Cardiac septum (tissue), 1 donor: ENCODE measurements around the gene RAD51. TPM values are rescaled to one million over a fixed set of nuclear protein-coding genes. Genes with fewer than 3 reads are reported as not detected.
"Not testable (repeated sequence)": the region's sequence is repeated elsewhere in the genome, so short reads cannot be mapped to it uniquely, and the experiment has no call there.

Experiments used
- DNase-seq: peaks from one replicate; pipeline ENCODE4 v3.0.0-alpha.2; 2020; ENCODE audit warnings: low spot score
- intact Hi-C: fragments of 100-400 bp; cut with DNase I; formaldehyde crosslinking; loops from one replicate; pipeline ENCODE4 v1.14.0; 2022
- long read RNA-seq: library from polyadenylated mRNA; unstranded; transcript quantifications from one replicate; pipeline ENCODE4 v2.0.0, GENCODE V29; 2021
- total RNA-seq: library from RNA; stranded (reverse); fragmentation: NEBNext Ultra II Directional; extraction: Animal tissue kit (Norgen Biotek cat#: 25700); gene quantifications from one replicate; pipeline ENCODE4 v1.2.1, GENCODE V29; 2021
- donor health status: DM: no; HTN: no; CAD: no.

The RAD51 gene
- 0.51 TPM for total RNA-seq
- long read RNA-seq, partial matches to known transcripts = 0 of 1 reads
- long read RNA-seq, other reads (novel, unspliced or antisense) = 0 of 1 reads

GRCh38 chr15:40694688-40695468 is at the start of gene RAD51:
Gene RAD51 (plus strand): TSS chr15:40695174. CDS start chr15:40698759, 3,585 bp downstream.
- intact Hi-C loops = loop anchor here (5.0 kb wide), 5 partner anchors 57 to 197 kb away; partner anchors contain the start of genes DNAJC17, GCHFR, KNL1 and VPS18

GRCh38 chr15:40647523-40647922 is 47.5 kb upstream of the RAD51 start:
- intact Hi-C loops = no loop called here
- no peak for DNase-seq

More at GRCh38 chr15:40694688-40695468, at the start of gene RAD51:
- DNase-seq = peak; percentile 98

GRCh38 chr15:40650479-40650878 is 44.5 kb upstream of the RAD51 start:
- no peak for DNase-seq

GRCh38 chr15:40660686-40661085 is 34.3 kb upstream of the RAD51 start:
- DNase-seq = no peak

More at GRCh38 chr15:40650479-40650878, 44.5 kb upstream of the RAD51 start:
- intact Hi-C loops = no loop called here

GRCh38 chr15:40664909-40665308 is 30.1 kb upstream of the RAD51 start:
- DNase-seq = no peak
- intact Hi-C loops = no loop called here

More at GRCh38 chr15:40660686-40661085, 34.3 kb upstream of the RAD51 start:
- intact Hi-C loops = no loop called here

- intact Hi-C loops, DNase-seq: not testable (repeated sequence)
These were observed 18.7 kb upstream of the RAD51 start for GRCh38 chr15:40676290-40676689.

- DNase-seq, intact Hi-C loops: not testable (repeated sequence)
These were observed 18.1 kb upstream of the RAD51 start for GRCh38 chr15:40676906-40677305.

- intact Hi-C loops = no loop called here
These were observed 14.8 kb upstream of the RAD51 start for GRCh38 chr15:40680151-40680550.

GRCh38 chr15:40680959-40681358 is 14.0 kb upstream of the RAD51 start:
- DNase-seq, intact Hi-C loops: not testable (repeated sequence)

More at GRCh38 chr15:40680151-40680550, 14.8 kb upstream of the RAD51 start:
- no peak for DNase-seq

GRCh38 chr15:40684381-40684780 is 10.6 kb upstream of the RAD51 start:
- DNase-seq = no peak
- intact Hi-C loops = no loop called here

GRCh38 chr15:40685376-40685775 is 9.6 kb upstream of the RAD51 start:
- DNase-seq = no peak
- intact Hi-C loops = no loop called here

- intact Hi-C loops = no loop called here
- DNase-seq = no peak
These were observed 5.8 kb upstream of the RAD51 start for GRCh38 chr15:40688932-40689799.

GRCh38 chr15:40691737-40692136 is 3.2 kb upstream of the RAD51 start:
- intact Hi-C loops = loop anchor here (5.0 kb wide), 4 partner anchors 71 to 201 kb away; partner anchors contain the start of genes DNAJC17, GCHFR, KNL1 and VPS18
- DNase-seq = no peak

GRCh38 chr15:40693904-40694687 is 878 bp upstream of the RAD51 start:
- intact Hi-C loops = loop anchor here (5.0 kb wide), 4 partner anchors 68 to 198 kb away; partner anchors contain the start of genes DNAJC17, GCHFR, KNL1 and VPS18
- no peak for DNase-seq

GRCh38 chr15:40695469-40695890 is 506 bp downstream of the RAD51 start:
- no peak for DNase-seq
- intact Hi-C loops = loop anchor here (5.0 kb wide), 1 partner anchor 57 kb away; no protein-coding TSS in a partner anchor

- no peak for DNase-seq
- intact Hi-C loops = loop anchor here (5.0 kb wide), 1 partner anchor 56 kb away; no protein-coding TSS in a partner anchor
These were observed 1.3 kb downstream of the RAD51 start for GRCh38 chr15:40696228-40696627.

GRCh38 chr15:40697916-40698315 is 2.9 kb downstream of the RAD51 start:
- no peak for DNase-seq
- intact Hi-C loops = loop anchor here (5.0 kb wide), 1 partner anchor 54 kb away; no protein-coding TSS in a partner anchor

GRCh38 chr15:40702077-40702476 is 7.1 kb downstream of the RAD51 start:
- intact Hi-C loops = no loop called here
- DNase-seq = no peak

GRCh38 chr15:40706121-40706520 is 11.1 kb downstream of the RAD51 start:
- intact Hi-C loops = no loop called here
- DNase-seq = no peak
